Measurements from ENCODE around the gene LRRC59. TPM values are rescaled to one million over a fixed set of nuclear protein-coding genes. Genes with fewer than 3 reads are reported as not detected.

Gene LRRC59
- total and polyA plus RNA-seq, 2 of the 8 experiments (the other 6 are each of a cell fraction or from before 2014, with no cell fraction given), result 48.3 to 117 TPM

DNA sequence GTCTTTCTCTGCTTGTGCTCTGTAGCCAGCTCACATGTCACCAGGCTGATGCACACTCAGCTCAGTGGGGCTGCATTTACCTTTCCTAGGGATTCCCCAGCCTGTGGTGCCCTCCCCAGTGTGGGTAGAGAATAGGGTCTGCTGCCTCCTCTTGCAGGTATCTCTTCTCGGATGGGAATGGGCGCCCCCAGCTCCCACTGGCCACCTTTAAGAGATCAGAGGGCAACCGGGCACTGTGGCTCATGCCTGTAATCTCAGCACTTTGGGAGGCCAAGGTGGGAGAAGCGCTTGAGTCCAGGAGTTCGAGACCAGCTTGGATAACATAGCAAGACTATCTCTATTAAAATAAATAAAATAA lies 48.1 kb downstream of the LRRC59 start (continued):
- TF ChIP-seq RBBP5 (IDR thresholded peaks at IDR 0.05; ENCODE audit: borderline replicate concordance, low read depth, low read length) (no peak), PHF8 (conservative IDR thresholded peaks at IDR 0.05; ENCODE audit: low read depth, low read length) (no peak), FOSL1 (IDR thresholded peaks at IDR 0.05; ENCODE audit: insufficient read depth, low read depth, low read length) (no peak), CTBP2 (IDR thresholded peaks at IDR 0.05; ENCODE audit: borderline replicate concordance, insufficient read depth, insufficient read length, low read length) (no peak), GABPA (IDR thresholded peaks at IDR 0.05; ENCODE audit: borderline replicate concordance, insufficient read depth, low read length) (no peak)
